Effector memory CD8-positive, alpha-beta T cell (primary cell): ENCODE measurements around the gene STX16.
A peak's percentile ranks its signal among the peaks of the same experiment; 100 is the strongest.

ENCODE experiments used
- ATAC-seq: fragments of 150-1000 bp; cut with Tn5 transposase; replicated peaks from 2 replicates; pipeline ENCODE4 v1.10.0; 2021; ENCODE audit warnings: mild to moderate bottlenecking, moderate library complexity
- DNase-seq, 3 experiments: peaks; one replicate each; pipeline ENCODE4 v3.0.0; 2021
- H3K27ac Mint-ChIP-seq, 2 donors: one replicate each; pipeline ENCODE4 v1.8.0; 2022; ENCODE audit warnings: mild to moderate bottlenecking in 2 of 2, mixed read lengths in 2 of 2, moderate library complexity in 2 of 2
- H3K27me3 Mint-ChIP-seq, 2 donors: one replicate each; pipeline ENCODE4 v1.8.0; 2022; ENCODE audit warnings: mixed read lengths in 2 of 2
- H3K36me3 Mint-ChIP-seq: one replicate; pipeline ENCODE4 v1.8.0; 2022; ENCODE audit warnings: mild to moderate bottlenecking, moderate library complexity, mixed read lengths; ENCODE audit not compliant: insufficient read depth
- H3K4me1 Mint-ChIP-seq, 2 donors: one replicate each; pipeline ENCODE4 v1.8.0; 2022; ENCODE audit warnings: low read depth in 2 of 2, mixed read lengths in 2 of 2
- H3K4me3 Mint-ChIP-seq, 2 donors: one replicate each; pipeline ENCODE4 v1.8.0; 2022; ENCODE audit warnings: mild to moderate bottlenecking in 2 of 2, mixed read lengths in 2 of 2, moderate library complexity in 2 of 2
- H3K9me3 Mint-ChIP-seq, 2 donors: one replicate each; pipeline ENCODE4 v1.8.0; 2022; ENCODE audit warnings: mixed read lengths in 2 of 2

The STX16 gene

GRCh38 chr20:58708246-58708931 is 57.3 kb downstream of the STX16 start:
- Mint-ChIP-seq H3K27me3 (no peaks in the 10 kb centered on the region), H3K36me3 (peaks cover 8% of the 10 kb centered on the region), H3K4me3 (no peak overlapping the region), H3K4me1 (peaks cover 0 to 4% of the 10 kb centered on the region in 2 donors), H3K9me3 (no peaks in the 10 kb centered on the region), H3K27ac (no peak overlapping the region)
- ATAC-seq (no peak), DNase-seq (peak in 1 of 3 experiments; percentile 0)

DNA sequence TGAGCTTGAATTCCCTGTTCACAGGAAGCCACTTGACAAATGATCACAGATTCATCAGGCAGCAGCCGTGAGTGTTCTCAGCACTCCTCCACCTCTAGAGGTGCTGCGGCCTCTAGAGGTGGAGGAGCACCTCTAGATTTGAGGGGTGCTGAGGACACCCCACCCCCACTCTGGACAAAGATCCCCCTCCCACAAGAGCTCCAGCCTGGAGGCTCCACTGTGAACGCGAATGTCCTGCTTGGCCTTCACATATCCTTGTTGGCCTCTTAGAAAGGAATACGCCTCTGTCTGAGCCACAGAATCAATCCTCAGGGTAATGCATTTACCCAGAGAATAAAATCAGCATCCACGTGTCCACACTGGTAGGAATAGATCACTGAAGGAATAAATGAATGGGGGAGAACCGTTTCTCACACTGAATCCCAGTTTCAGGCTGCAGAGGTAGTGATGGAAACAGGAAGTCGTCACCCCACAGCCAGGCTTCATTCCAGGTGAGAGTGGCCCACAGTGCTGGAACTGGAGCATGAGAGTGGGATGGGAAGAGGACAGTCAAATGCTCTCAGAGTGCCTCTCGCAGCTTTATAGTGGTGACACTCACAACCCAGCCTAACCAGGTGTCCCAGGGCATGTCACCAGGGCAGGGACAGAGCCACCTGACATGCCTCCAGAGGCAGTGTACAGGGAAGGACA is 58.1 kb downstream of the STX16 start:
- no peak for ATAC-seq
- Mint-ChIP-seq H3K36me3 (peaks cover 9% of the 10 kb centered on the region), H3K27me3 (no peaks in the 10 kb centered on the region), H3K9me3 (no peaks in the 10 kb centered on the region), H3K4me3 (no peak overlapping the region), H3K27ac (peak overlapping the region in 1 of 2 donors; percentile 57), H3K4me1 (peaks cover 0 to 4% of the 10 kb centered on the region in 2 donors)
- peak in 1 of 3 experiments; percentile 0 for DNase-seq

DNA sequence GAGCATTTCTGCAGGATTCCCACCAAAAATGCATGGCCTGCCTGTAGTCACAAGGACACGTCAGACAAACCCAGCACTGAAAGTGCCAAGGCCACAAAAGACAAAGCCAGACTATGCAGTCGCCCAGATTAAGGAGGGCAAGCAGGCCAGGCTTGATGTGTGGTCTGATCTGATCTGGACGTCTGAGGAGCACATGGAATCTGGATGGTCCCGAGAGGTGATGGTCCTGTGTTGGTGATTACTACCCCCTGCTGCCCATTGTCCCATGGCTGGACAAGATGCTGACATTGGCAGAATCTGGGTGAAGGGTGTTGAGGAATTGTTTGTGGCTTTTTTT is 58.6 kb downstream of the STX16 start:
- Mint-ChIP-seq H3K36me3 (peaks cover 7% of the 10 kb centered on the region), H3K4me3 (no peak overlapping the region), H3K9me3 (no peaks in the 10 kb centered on the region), H3K27ac (no peak overlapping the region), H3K4me1 (peaks cover 0 to 4% of the 10 kb centered on the region in 2 donors), H3K27me3 (no peaks in the 10 kb centered on the region)
- no peak for DNase-seq
- ATAC-seq = no peak

DNA sequence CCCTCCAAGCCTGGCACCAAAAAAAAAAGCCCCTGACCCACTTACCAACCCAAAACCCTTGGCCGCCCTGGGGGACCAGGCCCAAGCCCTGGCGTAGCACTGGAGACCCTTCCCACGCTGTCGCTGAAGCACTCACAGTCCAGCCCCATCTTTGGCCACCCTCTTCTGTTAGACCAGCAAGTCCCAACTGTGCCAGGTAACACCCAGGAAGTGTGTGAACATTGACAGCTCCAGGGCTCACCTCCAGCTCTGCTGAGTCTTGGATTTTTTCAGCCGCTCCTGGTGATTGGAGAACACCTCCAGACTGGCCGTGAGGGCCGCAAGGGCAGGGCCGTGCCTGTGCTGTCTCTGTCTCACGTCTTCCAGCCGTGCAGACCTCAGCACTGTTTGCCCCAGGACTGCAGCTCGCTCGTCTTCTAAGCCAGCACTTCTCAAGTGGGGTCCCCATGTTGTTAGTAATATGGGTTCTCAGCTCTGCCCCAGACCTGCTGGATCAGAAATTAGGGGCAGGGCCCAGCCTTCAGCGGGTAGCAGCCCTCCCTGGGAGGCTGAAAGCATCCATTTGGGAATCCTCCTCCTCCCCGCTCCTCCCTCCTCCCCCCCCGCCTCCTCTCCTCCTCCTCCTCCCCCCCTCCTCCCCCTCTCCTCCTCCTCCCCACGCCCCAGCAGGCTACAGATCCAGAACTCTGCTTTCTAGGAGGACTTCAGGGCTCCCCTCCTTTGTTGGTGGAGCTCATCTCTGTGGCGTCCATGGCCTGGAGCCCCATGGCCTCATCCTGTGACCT is 59.6 kb downstream of the STX16 start:
- Mint-ChIP-seq H3K4me3 (no peak overlapping the region), H3K27ac (no peak overlapping the region), H3K9me3 (no peaks in the 10 kb centered on the region), H3K36me3 (peaks cover 3% of the 10 kb centered on the region), H3K27me3 (no peaks in the 10 kb centered on the region), H3K4me1 (peaks cover 0 to 4% of the 10 kb centered on the region in 2 donors)
- no peak for ATAC-seq
- peak in 1 of 3 experiments; percentile 0 for DNase-seq

DNA sequence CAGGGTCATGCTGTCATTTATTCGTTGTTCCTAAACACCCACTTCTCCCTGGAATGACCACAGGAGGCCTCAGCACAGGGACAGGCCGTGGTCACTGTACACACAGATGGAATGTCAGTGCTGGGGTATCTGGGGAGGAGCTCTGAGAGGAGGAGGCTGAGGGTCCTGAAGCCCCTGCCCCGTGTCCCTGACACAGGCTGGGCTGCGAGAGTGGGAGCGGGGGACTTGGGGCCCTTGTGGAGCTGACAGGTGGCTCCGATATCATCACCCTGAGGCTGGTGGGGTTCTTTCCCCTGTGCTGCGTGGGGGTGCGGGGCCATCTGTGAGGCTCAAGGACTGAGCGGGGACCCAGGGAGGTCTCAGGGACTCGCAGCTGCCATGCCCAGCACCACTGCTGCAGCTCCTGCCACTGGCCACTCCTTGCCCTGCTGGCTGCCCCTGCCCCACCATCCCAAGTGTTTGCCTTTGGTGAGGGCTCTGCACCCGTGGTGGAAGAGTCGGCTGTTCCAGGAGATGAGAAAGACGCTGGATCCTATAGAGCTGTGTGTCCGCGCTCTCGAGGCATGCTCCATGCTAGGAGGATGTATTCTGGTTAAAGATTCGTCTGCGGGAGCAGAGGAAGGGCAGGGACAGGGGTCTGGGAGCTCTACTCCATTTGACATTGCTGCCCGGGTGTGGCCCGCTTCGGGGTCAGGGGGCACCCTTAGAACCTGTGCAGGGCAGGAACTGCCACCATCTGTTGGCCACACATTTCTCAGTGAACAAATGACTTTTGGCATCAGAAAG is 60.4 kb downstream of the STX16 start:
- peaks cover 0 to 4% of the 10 kb centered on the region in 2 donors for H3K4me1 Mint-ChIP-seq
- H3K27ac Mint-ChIP-seq = peak overlapping the region in 1 of 2 donors; percentile 57
- peaks cover 3% of the 10 kb centered on the region for H3K36me3 Mint-ChIP-seq
- H3K9me3 Mint-ChIP-seq = no peaks in the 10 kb centered on the region
- no peaks in the 10 kb centered on the region for H3K27me3 Mint-ChIP-seq
- DNase-seq (peak in 1 of 3 experiments; percentile 0), ATAC-seq (no peak)
- H3K4me3 Mint-ChIP-seq = no peak overlapping the region

GRCh38 chr20:58712151-58712791 is 61.2 kb downstream of the STX16 start:
- no peaks in the 10 kb centered on the region for H3K9me3 Mint-ChIP-seq
- H3K4me3 Mint-ChIP-seq = no peak overlapping the region
- peaks cover 2 to 4% of the 10 kb centered on the region in 2 donors for H3K4me1 Mint-ChIP-seq
- peaks cover 3% of the 10 kb centered on the region for H3K36me3 Mint-ChIP-seq
- peak in 1 of 3 experiments; percentile 0 for DNase-seq
- no peaks in the 10 kb centered on the region for H3K27me3 Mint-ChIP-seq
- peak overlapping the region in 1 of 2 donors; percentile 6 for H3K27ac Mint-ChIP-seq
- no peak for ATAC-seq

DNA sequence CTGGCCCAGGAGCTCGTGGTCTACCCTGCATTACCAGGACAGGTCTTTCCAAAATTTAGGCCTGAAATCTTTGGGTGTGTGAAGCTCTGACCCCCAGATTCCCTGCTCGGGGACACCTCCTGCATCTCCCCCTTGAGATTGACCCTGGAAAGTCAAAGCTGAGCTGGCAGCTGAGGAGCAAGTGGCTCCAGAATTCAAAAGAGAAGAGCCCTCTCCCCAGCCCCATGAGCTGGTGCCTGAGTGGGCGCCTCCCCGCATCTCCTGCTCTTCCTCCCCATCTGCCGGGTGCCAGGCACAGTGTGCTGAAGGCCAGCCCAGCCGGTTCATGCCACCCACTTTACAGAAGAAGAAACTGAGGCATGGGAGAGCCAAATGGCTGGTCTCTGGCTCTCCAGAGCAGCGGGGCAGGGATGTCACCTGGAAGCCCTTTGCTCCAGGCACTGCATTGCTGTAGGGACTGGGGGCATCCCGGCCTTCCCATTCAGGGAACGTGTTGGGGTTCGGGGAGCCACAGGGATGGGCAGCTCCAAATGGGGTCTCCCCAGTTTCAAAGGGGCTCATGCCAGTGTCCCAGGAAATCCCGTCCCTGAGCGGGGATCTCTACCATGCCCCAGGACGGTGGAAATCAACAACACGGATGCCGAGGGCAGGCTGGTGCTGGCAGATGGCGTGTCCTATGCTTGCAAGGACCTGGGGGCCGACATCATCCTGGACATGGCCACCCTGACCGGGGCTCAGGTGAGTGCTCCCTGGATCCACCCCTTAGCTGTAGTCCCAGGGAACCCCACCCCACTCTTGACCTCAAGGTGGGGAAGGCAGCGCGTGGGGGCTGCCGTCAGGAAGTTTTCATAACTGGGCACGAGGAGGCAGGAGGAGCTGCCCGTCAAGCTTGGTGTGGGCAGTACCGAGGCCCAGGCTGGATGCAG is 62.0 kb downstream of the STX16 start:
- DNase-seq = peak in 1 of 3 experiments; percentile 0

GRCh38 chr20:58713801-58714339 is 62.8 kb downstream of the STX16 start:
- DNase-seq = peak in 1 of 3 experiments; percentile 0
- peaks cover 3% of the 10 kb centered on the region for H3K36me3 Mint-ChIP-seq
- H3K27ac Mint-ChIP-seq = no peak overlapping the region
- H3K9me3 Mint-ChIP-seq = no peaks in the 10 kb centered on the region
- ATAC-seq = no peak
- no peaks in the 10 kb centered on the region for H3K27me3 Mint-ChIP-seq
- no peak overlapping the region for H3K4me3 Mint-ChIP-seq
- H3K4me1 Mint-ChIP-seq = peaks cover 2 to 4% of the 10 kb centered on the region in 2 donors

More for the DNA sequence above, 62.0 kb downstream of the STX16 start:
- ATAC-seq = no peak
- no peak overlapping the region for H3K4me3 Mint-ChIP-seq
- no peak overlapping the region for H3K27ac Mint-ChIP-seq
- H3K4me1 Mint-ChIP-seq = peaks cover 2 to 4% of the 10 kb centered on the region in 2 donors
- no peaks in the 10 kb centered on the region for H3K27me3 Mint-ChIP-seq
- no peaks in the 10 kb centered on the region for H3K9me3 Mint-ChIP-seq
- peaks cover 3% of the 10 kb centered on the region for H3K36me3 Mint-ChIP-seq

- Mint-ChIP-seq H3K4me3 (no peak overlapping the region), H3K27me3 (no peaks in the 10 kb centered on the region), H3K27ac (no peak overlapping the region), H3K36me3 (peaks cover 3% of the 10 kb centered on the region), H3K9me3 (no peaks in the 10 kb centered on the region), H3K4me1 (peaks cover 0 to 2% of the 10 kb centered on the region in 2 donors)
- no peak for ATAC-seq
- DNase-seq = peak in 1 of 3 experiments; percentile 0
These were observed 63.3 kb downstream of the STX16 start for GRCh38 chr20:58714340-58714922.

DNA sequence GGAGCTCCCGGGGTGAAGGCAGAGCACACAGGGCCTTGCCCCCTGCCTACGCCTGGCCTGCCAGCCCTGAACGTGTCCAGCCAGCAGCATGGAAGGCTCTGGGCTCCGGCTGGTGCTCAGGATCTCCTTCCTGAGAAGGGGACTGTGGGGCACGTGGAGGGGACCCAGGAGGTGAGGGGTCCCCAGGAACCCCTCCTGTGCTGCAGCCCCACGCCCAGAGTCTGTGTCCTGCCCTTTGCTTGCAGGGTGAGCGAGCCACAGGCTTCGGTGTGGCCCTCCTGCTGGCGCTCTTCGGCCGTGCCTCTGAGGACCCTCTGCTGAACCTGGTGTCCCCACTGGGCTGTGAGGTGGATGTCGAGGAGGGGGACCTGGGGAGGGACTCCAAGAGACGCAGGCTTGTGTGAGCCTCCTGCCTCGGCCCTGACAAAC is 63.9 kb downstream of the STX16 start:
- H3K27me3 Mint-ChIP-seq = no peaks in the 10 kb centered on the region
- peaks cover 0 to 2% of the 10 kb centered on the region in 2 donors for H3K4me1 Mint-ChIP-seq
- H3K36me3 Mint-ChIP-seq = peaks cover 3% of the 10 kb centered on the region
- DNase-seq (peak in 1 of 3 experiments; percentile 0), ATAC-seq (no peak)
- no peaks in the 10 kb centered on the region for H3K9me3 Mint-ChIP-seq
- H3K27ac Mint-ChIP-seq = no peak overlapping the region
- H3K4me3 Mint-ChIP-seq = no peak overlapping the region

GRCh38 chr20:58715391-58715800 is 64.3 kb downstream of the STX16 start:
- Mint-ChIP-seq H3K36me3 (peaks cover 3% of the 10 kb centered on the region), H3K4me1 (peaks cover 0 to 2% of the 10 kb centered on the region in 2 donors), H3K9me3 (no peaks in the 10 kb centered on the region), H3K27me3 (peaks cover under 1 to 2% of the 10 kb centered on the region in 2 donors), H3K27ac (no peak overlapping the region), H3K4me3 (no peak overlapping the region)
- no peak for ATAC-seq
- no peak for DNase-seq
